ENCODE data around the gene PLA2G12B.

DNA sequence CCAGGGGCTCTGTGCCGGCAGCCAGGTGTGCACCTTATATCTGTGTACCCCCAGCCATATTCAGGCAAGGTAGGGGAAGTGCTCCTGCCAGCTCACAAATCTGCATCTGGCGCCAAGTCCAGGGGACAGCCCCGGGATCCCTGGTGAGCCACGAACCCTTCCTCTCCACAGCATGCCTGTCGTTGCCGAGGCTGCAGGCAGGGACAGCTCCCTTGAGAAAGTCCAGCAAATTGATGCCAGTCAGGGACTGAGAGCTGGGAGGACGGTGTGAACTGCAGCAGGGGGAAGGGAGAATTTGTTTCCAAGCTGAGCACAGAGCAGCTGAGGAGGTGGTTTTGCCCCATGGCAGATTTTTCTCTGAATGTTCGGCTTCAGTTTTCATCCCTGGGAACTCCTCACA is 919 bp downstream of the PLA2G12B start:
- TF ChIP-seq, protein P1, sequence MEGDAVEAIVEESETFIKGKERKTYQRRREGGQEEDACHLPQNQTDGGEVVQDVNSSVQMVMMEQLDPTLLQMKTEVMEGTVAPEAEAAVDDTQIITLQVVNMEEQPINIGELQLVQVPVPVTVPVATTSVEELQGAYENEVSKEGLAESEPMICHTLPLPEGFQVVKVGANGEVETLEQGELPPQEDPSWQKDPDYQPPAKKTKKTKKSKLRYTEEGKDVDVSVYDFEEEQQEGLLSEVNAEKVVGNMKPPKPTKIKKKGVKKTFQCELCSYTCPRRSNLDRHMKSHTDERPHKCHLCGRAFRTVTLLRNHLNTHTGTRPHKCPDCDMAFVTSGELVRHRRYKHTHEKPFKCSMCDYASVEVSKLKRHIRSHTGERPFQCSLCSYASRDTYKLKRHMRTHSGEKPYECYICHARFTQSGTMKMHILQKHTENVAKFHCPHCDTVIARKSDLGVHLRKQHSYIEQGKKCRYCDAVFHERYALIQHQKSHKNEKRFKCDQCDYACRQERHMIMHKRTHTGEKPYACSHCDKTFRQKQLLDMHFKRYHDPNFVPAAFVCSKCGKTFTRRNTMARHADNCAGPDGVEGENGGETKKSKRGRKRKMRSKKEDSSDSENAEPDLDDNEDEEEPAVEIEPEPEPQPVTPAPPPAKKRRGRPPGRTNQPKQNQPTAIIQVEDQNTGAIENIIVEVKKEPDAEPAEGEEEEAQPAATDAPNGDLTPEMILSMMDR (IDR thresholded peaks at IDR 0.05; ENCODE audit: low read depth, low read length, missing input control), result no peak
- TF ChIP-seq, protein P2, sequence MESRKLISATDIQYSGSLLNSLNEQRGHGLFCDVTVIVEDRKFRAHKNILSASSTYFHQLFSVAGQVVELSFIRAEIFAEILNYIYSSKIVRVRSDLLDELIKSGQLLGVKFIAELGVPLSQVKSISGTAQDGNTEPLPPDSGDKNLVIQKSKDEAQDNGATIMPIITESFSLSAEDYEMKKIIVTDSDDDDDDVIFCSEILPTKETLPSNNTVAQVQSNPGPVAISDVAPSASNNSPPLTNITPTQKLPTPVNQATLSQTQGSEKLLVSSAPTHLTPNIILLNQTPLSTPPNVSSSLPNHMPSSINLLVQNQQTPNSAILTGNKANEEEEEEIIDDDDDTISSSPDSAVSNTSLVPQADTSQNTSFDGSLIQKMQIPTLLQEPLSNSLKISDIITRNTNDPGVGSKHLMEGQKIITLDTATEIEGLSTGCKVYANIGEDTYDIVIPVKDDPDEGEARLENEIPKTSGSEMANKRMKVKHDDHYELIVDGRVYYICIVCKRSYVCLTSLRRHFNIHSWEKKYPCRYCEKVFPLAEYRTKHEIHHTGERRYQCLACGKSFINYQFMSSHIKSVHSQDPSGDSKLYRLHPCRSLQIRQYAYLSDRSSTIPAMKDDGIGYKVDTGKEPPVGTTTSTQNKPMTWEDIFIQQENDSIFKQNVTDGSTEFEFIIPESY (IDR thresholded peaks at IDR 0.05), result no peak
- no peak for TF ChIP-seq RAD21 (IDR thresholded peaks at IDR 0.05)
- TF ChIP-seq TAF1 (conservative IDR thresholded peaks at IDR 0.05), result peak; percentile 45
- TF ChIP-seq, protein P3, sequence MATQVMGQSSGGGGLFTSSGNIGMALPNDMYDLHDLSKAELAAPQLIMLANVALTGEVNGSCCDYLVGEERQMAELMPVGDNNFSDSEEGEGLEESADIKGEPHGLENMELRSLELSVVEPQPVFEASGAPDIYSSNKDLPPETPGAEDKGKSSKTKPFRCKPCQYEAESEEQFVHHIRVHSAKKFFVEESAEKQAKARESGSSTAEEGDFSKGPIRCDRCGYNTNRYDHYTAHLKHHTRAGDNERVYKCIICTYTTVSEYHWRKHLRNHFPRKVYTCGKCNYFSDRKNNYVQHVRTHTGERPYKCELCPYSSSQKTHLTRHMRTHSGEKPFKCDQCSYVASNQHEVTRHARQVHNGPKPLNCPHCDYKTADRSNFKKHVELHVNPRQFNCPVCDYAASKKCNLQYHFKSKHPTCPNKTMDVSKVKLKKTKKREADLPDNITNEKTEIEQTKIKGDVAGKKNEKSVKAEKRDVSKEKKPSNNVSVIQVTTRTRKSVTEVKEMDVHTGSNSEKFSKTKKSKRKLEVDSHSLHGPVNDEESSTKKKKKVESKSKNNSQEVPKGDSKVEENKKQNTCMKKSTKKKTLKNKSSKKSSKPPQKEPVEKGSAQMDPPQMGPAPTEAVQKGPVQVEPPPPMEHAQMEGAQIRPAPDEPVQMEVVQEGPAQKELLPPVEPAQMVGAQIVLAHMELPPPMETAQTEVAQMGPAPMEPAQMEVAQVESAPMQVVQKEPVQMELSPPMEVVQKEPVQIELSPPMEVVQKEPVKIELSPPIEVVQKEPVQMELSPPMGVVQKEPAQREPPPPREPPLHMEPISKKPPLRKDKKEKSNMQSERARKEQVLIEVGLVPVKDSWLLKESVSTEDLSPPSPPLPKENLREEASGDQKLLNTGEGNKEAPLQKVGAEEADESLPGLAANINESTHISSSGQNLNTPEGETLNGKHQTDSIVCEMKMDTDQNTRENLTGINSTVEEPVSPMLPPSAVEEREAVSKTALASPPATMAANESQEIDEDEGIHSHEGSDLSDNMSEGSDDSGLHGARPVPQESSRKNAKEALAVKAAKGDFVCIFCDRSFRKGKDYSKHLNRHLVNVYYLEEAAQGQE (IDR thresholded peaks at IDR 0.05), result peak; percentile 44
